ENCODE data around the gene SLC31A2. TPM values are rescaled to one million over a fixed set of nuclear protein-coding genes. Genes with fewer than 3 reads are reported as not detected.
A peak's percentile ranks its signal among the peaks of the same experiment; 100 is the strongest.
"Not testable (repeated sequence)": the region's sequence is repeated elsewhere in the genome, so short reads cannot be mapped to it uniquely, and the experiment has no call there.

Gene SLC31A2
- total and polyA plus RNA-seq, 2 donors: 5.1 to 11.4 TPM

- no peak overlapping the region for H3K27ac ChIP-seq (ENCODE audit: low read depth)
- WGBS: 72% methylated on average over 4 of the region's 4 CpGs
- H3K36me3 ChIP-seq (ENCODE audit: insufficient read depth): no peaks in the 10 kb centered on the region
- no peaks in the 10 kb centered on the region for H3K4me1 ChIP-seq (ENCODE audit: insufficient read depth)
- H3K4me3 ChIP-seq (ENCODE audit: low read depth, low read length): no peak overlapping the region
- no peak for DNase-seq (ENCODE audit: extremely low spot score)
These were observed 11.5 kb upstream of the SLC31A2 start for GRCh38 chr9:113139225-113139829.

- Histone ChIP-seq H3K27ac (ENCODE audit: low read depth) (no peak overlapping the region), H3K36me3 (ENCODE audit: insufficient read depth) (no peaks in the 10 kb centered on the region), H3K4me1 (ENCODE audit: insufficient read depth) (no peaks in the 10 kb centered on the region), H3K4me3 (ENCODE audit: low read depth, low read length) (no peak overlapping the region)
- DNase-seq (ENCODE audit: extremely low spot score): no peak
- 70% methylated on average over 5 of the region's 5 CpGs for WGBS
These were observed 10.9 kb upstream of the SLC31A2 start for GRCh38 chr9:113139953-113140352.

- not testable (repeated sequence) for DNase-seq (ENCODE audit: extremely low spot score); H3K4me1 ChIP-seq (ENCODE audit: insufficient read depth); H3K36me3 ChIP-seq (ENCODE audit: insufficient read depth); H3K4me3 ChIP-seq (ENCODE audit: low read depth, low read length); H3K27ac ChIP-seq (ENCODE audit: low read depth)
- 93% methylated on average over 9 of the region's 9 CpGs for WGBS
These were observed 9.9 kb upstream of the SLC31A2 start for GRCh38 chr9:113140896-113141295.

GRCh38 chr9:113143432-113144227 lies 7.2 kb upstream of the SLC31A2 start:
- Histone ChIP-seq H3K4me1 (ENCODE audit: insufficient read depth) (no peaks in the 10 kb centered on the region), H3K27ac (ENCODE audit: low read depth) (no peak overlapping the region), H3K4me3 (ENCODE audit: low read depth, low read length) (no peak overlapping the region), H3K36me3 (ENCODE audit: insufficient read depth) (no peaks in the 10 kb centered on the region)
- no peak for DNase-seq (ENCODE audit: extremely low spot score)
- WGBS: 70% methylated on average over 5 of the region's 5 CpGs

GRCh38 chr9:113148372-113148705 lies 2.5 kb upstream of the SLC31A2 start:
- Histone ChIP-seq H3K36me3 (ENCODE audit: insufficient read depth) (no peaks in the 10 kb centered on the region), H3K4me3 (ENCODE audit: low read depth, low read length) (no peak overlapping the region), H3K27ac (ENCODE audit: low read depth) (no peak overlapping the region), H3K4me1 (ENCODE audit: insufficient read depth) (no peaks in the 10 kb centered on the region)
- 91% methylated on average over 6 of the region's 6 CpGs for WGBS
- DNase-seq (ENCODE audit: extremely low spot score): no peak

- no peak overlapping the region for H3K4me3 ChIP-seq (ENCODE audit: low read depth, low read length)
- H3K4me1 ChIP-seq (ENCODE audit: insufficient read depth): no peaks in the 10 kb centered on the region
- WGBS: 92% methylated on average over 8 of the region's 8 CpGs
- H3K27ac ChIP-seq (ENCODE audit: low read depth): no peak overlapping the region
- no peaks in the 10 kb centered on the region for H3K36me3 ChIP-seq (ENCODE audit: insufficient read depth)
- DNase-seq (ENCODE audit: extremely low spot score): no peak
These were observed 1.9 kb upstream of the SLC31A2 start for GRCh38 chr9:113148781-113149510.

GRCh38 chr9:113149561-113149960 lies 1.2 kb upstream of the SLC31A2 start:
- 93% methylated on average over 10 of the region's 10 CpGs for WGBS

GRCh38 chr9:113151696-113152630 lies 1.2 kb downstream of the SLC31A2 start:
- WGBS: 70% methylated on average over 11 of the region's 11 CpGs
- DNase-seq (ENCODE audit: extremely low spot score): no peak
- Histone ChIP-seq H3K27ac (ENCODE audit: low read depth) (no peak overlapping the region), H3K36me3 (ENCODE audit: insufficient read depth) (no peaks in the 10 kb centered on the region), H3K4me3 (ENCODE audit: low read depth, low read length) (peak overlapping the region; percentile 90), H3K4me1 (ENCODE audit: insufficient read depth) (no peaks in the 10 kb centered on the region)

More at GRCh38 chr9:113149561-113149960, 1.2 kb upstream of the SLC31A2 start:
- not testable (repeated sequence) for H3K4me3 ChIP-seq (ENCODE audit: low read depth, low read length); DNase-seq (ENCODE audit: extremely low spot score); H3K36me3 ChIP-seq (ENCODE audit: insufficient read depth); H3K4me1 ChIP-seq (ENCODE audit: insufficient read depth); H3K27ac ChIP-seq (ENCODE audit: low read depth)

GRCh38 chr9:113152699-113153098 lies 1.9 kb downstream of the SLC31A2 start:
- Histone ChIP-seq H3K4me1 (ENCODE audit: insufficient read depth) (no peaks in the 10 kb centered on the region), H3K36me3 (ENCODE audit: insufficient read depth) (no peaks in the 10 kb centered on the region), H3K27ac (ENCODE audit: low read depth) (no peak overlapping the region), H3K4me3 (ENCODE audit: low read depth, low read length) (no peak overlapping the region)
- 92% methylated on average over 3 of the region's 3 CpGs for WGBS
- no peak for DNase-seq (ENCODE audit: extremely low spot score)

GRCh38 chr9:113153599-113153998 lies 2.8 kb downstream of the SLC31A2 start:
- no peaks in the 10 kb centered on the region for H3K4me1 ChIP-seq (ENCODE audit: insufficient read depth)
- no peak for DNase-seq (ENCODE audit: extremely low spot score)
- no peaks in the 10 kb centered on the region for H3K36me3 ChIP-seq (ENCODE audit: insufficient read depth)
- WGBS: 82% methylated on average over 6 of the region's 6 CpGs
- no peak overlapping the region for H3K4me3 ChIP-seq (ENCODE audit: low read depth, low read length)
- no peak overlapping the region for H3K27ac ChIP-seq (ENCODE audit: low read depth)

- 69% methylated on average over 6 of the region's 6 CpGs for WGBS
- Histone ChIP-seq H3K27ac (ENCODE audit: low read depth) (no peak overlapping the region), H3K36me3 (ENCODE audit: insufficient read depth) (no peaks in the 10 kb centered on the region), H3K4me3 (ENCODE audit: low read depth, low read length) (no peak overlapping the region), H3K4me1 (ENCODE audit: insufficient read depth) (no peaks in the 10 kb centered on the region)
- no peak for DNase-seq (ENCODE audit: extremely low spot score)
These were observed 3.7 kb downstream of the SLC31A2 start for GRCh38 chr9:113154471-113154870.

GRCh38 chr9:113154946-113155345 lies 4.1 kb downstream of the SLC31A2 start:
- 53% methylated on average over 2 of the region's 2 CpGs for WGBS
- Histone ChIP-seq H3K27ac (ENCODE audit: low read depth) (no peak overlapping the region), H3K4me3 (ENCODE audit: low read depth, low read length) (no peak overlapping the region), H3K4me1 (ENCODE audit: insufficient read depth) (no peaks in the 10 kb centered on the region), H3K36me3 (ENCODE audit: insufficient read depth) (no peaks in the 10 kb centered on the region)
- no peak for DNase-seq (ENCODE audit: extremely low spot score)

- H3K36me3 ChIP-seq (ENCODE audit: insufficient read depth): no peaks in the 10 kb centered on the region
- DNase-seq (ENCODE audit: extremely low spot score): no peak
- H3K4me1 ChIP-seq (ENCODE audit: insufficient read depth): no peaks in the 10 kb centered on the region
- WGBS: 35% methylated on average over 7 of the region's 7 CpGs
- H3K4me3 ChIP-seq (ENCODE audit: low read depth, low read length): no peak overlapping the region
- H3K27ac ChIP-seq (ENCODE audit: low read depth): no peak overlapping the region
These were observed 5.2 kb downstream of the SLC31A2 start for GRCh38 chr9:113155911-113156588.

Measured in urinary bladder (tissue), 4 donors.